ENCODE data around the gene PTGER3.

DNA sequence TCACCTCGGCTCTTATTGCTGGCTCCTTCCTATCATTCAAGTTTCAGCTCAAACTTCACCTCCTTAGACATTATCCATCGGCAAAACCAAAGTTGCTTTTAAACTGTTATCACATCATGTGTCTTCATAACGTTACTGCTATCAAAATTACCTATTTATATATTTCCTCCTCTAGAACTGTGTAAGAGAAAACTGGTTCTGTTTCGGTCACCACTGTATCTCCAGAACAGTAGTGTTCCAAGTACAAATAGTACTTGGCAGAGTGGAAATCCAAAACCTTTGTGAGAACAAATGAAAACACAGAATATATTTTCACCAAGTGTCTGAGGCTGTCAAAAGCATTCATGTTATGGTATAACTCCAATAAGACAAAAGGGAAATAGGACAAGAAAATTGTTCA lies 24.1 kb upstream of the PTGER3 start:
- TF ChIP-seq, protein P1, sequence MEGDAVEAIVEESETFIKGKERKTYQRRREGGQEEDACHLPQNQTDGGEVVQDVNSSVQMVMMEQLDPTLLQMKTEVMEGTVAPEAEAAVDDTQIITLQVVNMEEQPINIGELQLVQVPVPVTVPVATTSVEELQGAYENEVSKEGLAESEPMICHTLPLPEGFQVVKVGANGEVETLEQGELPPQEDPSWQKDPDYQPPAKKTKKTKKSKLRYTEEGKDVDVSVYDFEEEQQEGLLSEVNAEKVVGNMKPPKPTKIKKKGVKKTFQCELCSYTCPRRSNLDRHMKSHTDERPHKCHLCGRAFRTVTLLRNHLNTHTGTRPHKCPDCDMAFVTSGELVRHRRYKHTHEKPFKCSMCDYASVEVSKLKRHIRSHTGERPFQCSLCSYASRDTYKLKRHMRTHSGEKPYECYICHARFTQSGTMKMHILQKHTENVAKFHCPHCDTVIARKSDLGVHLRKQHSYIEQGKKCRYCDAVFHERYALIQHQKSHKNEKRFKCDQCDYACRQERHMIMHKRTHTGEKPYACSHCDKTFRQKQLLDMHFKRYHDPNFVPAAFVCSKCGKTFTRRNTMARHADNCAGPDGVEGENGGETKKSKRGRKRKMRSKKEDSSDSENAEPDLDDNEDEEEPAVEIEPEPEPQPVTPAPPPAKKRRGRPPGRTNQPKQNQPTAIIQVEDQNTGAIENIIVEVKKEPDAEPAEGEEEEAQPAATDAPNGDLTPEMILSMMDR (optimal IDR thresholded peaks at IDR 0.05 in 1 of 3, IDR thresholded peaks at IDR 0.05 in 1 of 3, conservative IDR thresholded peaks at IDR 0.05 in 1 of 3; ENCODE audit: extremely low read depth in 1 of 3, insufficient read depth in 2 of 3, low read length in 3 of 3), result no peak
- TF ChIP-seq EZH2 (IDR thresholded peaks at IDR 0.05; ENCODE audit: low read length), result no peak
